GM19025 (cell line): ENCODE measurements around the gene FNBP1.
"Not testable (repeated sequence)": the region's sequence is repeated elsewhere in the genome, so short reads cannot be mapped to it uniquely, and the experiment has no call there.

Experiments used
- ATAC-seq: cut with Tn5 transposase; IDR thresholded peaks from one replicate; pipeline ENCODE4 v1.9.1; 2021; ENCODE audit warnings: mild to moderate bottlenecking, low read depth, moderate library complexity; ENCODE audit not compliant: unreplicated experiment

Gene FNBP1

GRCh38 chr9:129996161-129996830, 46.7 kb downstream of the FNBP1 start:
- no peak for ATAC-seq

- ATAC-seq = no peak
Observed at GRCh38 chr9:129995409-129996160, 47.4 kb downstream of the FNBP1 start.

GRCh38 chr9:129994882-129995281, 48.1 kb downstream of the FNBP1 start:
- ATAC-seq = no peak

GRCh38 chr9:129991139-129991538, 51.9 kb downstream of the FNBP1 start:
- not testable (repeated sequence) for ATAC-seq

GRCh38 chr9:129990269-129991010, 52.5 kb downstream of the FNBP1 start:
- ATAC-seq = no peak

- no peak for ATAC-seq
Observed at GRCh38 chr9:129989740-129990139, 53.2 kb downstream of the FNBP1 start.

- no peak for ATAC-seq
Observed at GRCh38 chr9:129989362-129989708, 53.7 kb downstream of the FNBP1 start.

GRCh38 chr9:129988607-129989361, 54.2 kb downstream of the FNBP1 start:
- peak; percentile 47 for ATAC-seq

GRCh38 chr9:129987941-129988340, 55.0 kb downstream of the FNBP1 start:
- ATAC-seq = no peak

GRCh38 chr9:129987047-129987446, 55.9 kb downstream of the FNBP1 start:
- no peak for ATAC-seq

GRCh38 chr9:129984589-129984988, 58.4 kb downstream of the FNBP1 start:
- not testable (repeated sequence) for ATAC-seq

- no peak for ATAC-seq
Observed at GRCh38 chr9:129983891-129984290, 59.1 kb downstream of the FNBP1 start.

GRCh38 chr9:129981180-129981907, 61.6 kb downstream of the FNBP1 start:
- ATAC-seq = no peak

- ATAC-seq = not testable (repeated sequence)
Observed at GRCh38 chr9:129980224-129980623, 62.8 kb downstream of the FNBP1 start.

GRCh38 chr9:129979071-129979745, 63.8 kb downstream of the FNBP1 start:
- ATAC-seq = no peak

GRCh38 chr9:129972816-129973215, 70.2 kb downstream of the FNBP1 start:
- no peak for ATAC-seq

GRCh38 chr9:129968690-129969485, 74.1 kb downstream of the FNBP1 start:
- ATAC-seq = no peak

- no peak for ATAC-seq
Observed at GRCh38 chr9:129964901-129965734, 77.9 kb downstream of the FNBP1 start.
